ENCODE data around the gene MAPRE2.

- TF ChIP-seq CTCF (IDR thresholded peaks at IDR 0.05; ENCODE audit: low read depth, low read length) (no peak), EZH2phosphoT487 (IDR thresholded peaks at IDR 0.05; ENCODE audit: low read depth) (no peak)
Measured at GRCh38 chr18:35047697-35048292, 6.6 kb downstream of the MAPRE2 start.
